Measurements from ENCODE around the gene LRG1.
A peak's percentile ranks its signal among the peaks of the same experiment; 100 is the strongest.

The LRG1 gene

DNA sequence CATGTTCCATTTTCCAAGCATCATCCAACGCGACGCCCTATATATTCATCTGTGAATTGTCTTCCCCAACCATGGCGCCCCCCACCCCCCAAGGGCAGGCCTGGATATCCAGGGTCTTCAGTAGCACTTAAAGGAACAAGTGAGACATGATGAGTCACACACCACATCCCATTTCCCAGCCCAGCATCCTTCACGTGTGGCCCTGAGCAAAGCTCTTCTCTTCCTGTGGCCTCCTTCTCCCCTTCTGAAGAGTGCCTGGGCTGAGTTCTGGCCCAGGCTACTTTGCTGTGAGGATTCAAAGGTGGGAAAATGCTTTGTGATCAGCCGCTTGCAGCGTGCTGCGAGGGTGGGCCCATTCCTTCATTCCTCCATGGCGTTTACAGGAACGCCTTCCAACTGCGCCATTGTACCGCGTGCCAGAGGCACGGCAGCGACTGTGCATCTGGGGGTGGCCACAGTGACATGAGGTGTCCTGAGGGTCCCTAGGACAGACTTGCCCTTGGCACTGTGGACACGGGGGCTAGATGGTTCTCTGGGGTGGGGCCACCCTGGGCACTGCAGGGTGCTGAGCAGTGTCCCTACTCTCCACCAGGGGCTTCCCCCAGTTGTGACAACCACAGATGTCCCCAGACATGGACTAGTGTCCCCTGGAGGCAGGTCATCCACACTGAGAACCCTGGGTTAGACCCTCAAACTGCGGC lies 33.2 kb downstream of the LRG1 start:
- no peak for DNase-seq

DNA sequence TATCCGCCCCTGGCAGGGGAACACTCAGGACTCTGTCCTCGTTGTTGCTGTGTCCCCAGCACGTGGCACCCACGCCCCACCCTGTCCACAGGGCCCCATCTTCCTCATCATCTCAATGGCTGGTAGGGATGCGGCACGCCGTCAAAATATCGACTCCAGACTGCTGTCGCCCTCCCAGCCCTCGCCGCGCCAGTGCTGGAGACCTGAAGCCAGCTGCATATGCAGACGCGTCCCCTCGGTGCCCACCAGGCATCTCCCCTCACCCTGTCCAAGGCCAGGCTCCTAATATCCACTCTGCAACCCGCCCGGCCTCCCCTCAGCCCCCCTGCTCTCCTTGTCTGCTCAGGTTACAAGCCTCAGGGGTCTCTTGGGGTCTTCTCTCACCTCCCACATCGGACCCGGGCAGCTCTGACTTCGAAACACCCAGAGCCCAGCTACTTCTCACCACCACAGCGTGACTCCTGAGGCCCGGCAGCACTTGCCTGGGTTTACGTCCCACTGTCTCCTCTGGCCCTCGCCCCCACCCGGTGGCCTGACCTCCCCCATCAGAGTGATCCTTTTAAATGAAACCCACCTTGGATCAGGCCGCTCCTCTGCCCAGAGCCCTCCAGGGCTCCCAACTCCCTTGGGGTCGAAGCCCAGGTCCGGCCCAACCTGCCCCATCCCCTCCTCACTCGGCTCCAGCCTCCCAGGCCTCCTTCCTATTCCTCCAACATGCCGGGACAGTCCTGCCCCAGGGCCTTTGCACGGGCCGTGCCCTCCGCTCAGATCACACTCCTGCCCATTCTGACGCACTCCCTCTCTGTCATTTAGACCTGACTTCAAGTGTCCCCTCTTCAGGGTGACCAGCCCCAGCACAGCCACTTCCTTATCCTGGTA lies 34.0 kb downstream of the LRG1 start:
- no peak for DNase-seq

DNA sequence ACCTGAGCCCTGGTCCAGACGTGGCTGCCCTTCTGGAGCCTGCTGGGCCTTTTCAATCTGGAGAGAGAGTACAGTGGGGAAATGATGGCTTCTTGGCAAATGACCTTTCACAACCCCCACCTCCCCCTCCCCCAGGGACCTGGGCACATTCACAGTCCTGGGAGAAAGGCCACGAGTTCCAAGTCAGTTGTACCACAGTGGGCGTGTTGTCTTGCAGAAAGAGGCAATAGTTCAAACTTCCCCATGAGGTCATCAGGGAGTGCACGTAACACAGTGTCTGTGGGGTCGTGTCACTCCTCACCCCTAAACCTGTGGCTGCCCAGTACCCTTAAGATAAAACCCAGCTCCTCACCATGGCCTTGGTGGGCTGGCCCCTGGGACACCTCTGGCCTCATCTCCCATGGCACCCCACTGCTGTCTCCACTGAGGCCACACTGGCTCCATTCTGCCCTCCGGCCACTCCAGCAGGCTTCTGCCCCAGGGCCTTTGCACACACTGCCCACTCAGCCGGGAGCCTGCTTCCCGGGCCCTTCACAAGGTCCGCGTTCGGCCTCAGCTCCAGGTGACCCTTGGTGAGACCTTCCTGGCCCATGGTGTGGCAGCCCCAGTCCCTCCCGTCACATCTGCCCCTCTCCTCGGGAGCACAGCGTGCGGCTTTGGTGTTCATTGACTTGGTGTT lies 34.8 kb downstream of the LRG1 start:
- DNase-seq, result no peak

DNA sequence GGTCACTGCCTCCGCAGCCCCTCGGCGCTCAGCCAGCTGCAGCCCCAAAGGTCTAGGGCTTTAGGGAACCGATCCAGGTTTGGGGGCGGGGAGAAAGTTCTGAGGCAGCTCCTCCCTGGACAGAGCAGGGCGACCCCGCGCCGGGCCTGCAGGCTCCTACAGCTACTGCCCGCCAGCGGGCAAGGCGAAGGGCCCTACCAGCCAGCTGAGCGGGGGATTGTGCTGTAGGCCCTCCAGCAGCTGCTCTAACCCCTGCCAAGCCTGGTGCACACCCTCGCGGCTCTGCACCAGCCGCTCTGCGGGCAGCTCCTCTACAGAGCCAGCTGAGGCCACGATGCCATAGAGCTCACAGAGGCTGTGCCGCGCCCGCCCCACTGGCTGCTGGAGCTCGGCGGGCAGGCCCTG lies 35.5 kb downstream of the LRG1 start:
- peak; percentile 64 for DNase-seq

DNA sequence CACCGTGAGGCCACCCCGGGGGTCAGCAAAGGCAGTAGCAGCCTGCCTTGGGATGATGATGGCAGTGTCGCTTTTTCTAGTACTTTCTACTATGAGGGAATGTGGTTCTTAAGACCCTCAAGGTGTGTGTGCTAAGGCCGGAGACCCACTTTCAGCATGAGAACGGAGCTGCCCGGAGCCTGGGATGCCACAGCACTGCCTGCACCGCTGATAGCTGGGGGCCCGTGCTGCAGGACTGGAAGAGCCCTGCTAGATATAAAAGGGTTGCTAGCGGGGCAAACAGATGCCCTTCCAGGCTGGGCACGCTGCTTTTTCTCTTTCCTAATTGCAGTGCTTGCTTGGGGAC lies 36.0 kb downstream of the LRG1 start:
- no peak for DNase-seq

DNA sequence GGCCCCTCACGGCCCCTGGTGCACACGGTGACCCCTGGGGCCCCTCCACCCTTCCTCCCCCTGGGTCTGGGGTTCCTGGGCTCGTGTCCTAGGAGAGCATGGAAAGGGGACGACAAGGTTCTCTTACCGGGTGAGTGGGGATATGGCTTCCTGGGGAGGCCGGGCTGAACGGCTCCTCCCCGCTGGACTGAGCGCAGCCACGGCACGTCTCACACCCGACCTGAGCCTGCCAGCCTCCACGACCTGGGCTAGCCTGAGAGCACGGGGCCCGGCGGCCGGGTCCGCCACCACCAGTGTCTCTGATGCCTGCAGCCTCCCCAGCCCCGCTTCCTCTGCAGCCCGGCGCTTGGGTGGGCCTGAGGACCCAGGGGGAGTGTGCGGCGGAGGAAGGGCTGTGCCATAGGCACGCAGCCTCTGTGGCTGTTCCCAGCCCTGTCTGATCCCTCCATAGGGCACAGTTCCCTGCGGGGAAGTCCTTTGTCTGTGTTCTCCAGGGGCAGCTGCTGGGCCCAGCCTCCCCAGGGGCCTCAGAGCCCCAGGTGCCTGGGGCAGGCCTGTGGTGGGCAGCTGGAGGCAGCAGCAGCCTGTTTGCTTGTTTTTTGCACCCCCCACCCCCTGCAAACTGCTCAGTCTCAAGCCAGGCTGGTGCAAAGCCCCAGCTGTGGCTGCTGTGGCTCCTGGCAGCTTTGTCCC lies 36.6 kb downstream of the LRG1 start:
- no peak for DNase-seq

- no peak for DNase-seq
Measured at GRCh38 chr19:4502282-4503131, 37.3 kb downstream of the LRG1 start.

DNA sequence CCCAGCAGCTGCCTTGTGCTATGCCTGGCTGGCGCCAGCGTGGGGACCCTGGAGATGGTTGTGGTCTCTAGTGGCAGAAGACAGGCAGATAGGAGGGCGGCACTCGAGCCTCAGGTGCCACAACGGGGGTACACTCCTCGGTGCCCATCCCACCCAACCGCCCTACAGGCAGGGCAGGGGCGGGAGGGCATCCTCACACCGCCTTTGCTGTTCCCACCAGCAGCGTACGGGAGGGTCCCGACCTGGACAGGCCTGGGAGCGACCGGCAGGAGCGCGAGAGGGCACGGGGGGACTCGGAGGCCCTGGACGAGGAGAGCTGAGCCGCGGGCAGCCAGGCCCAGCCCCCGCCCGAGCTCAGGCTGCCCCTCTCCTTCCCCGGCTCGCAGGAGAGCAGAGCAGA lies 38.1 kb downstream of the LRG1 start:
- no peak for DNase-seq

DNA sequence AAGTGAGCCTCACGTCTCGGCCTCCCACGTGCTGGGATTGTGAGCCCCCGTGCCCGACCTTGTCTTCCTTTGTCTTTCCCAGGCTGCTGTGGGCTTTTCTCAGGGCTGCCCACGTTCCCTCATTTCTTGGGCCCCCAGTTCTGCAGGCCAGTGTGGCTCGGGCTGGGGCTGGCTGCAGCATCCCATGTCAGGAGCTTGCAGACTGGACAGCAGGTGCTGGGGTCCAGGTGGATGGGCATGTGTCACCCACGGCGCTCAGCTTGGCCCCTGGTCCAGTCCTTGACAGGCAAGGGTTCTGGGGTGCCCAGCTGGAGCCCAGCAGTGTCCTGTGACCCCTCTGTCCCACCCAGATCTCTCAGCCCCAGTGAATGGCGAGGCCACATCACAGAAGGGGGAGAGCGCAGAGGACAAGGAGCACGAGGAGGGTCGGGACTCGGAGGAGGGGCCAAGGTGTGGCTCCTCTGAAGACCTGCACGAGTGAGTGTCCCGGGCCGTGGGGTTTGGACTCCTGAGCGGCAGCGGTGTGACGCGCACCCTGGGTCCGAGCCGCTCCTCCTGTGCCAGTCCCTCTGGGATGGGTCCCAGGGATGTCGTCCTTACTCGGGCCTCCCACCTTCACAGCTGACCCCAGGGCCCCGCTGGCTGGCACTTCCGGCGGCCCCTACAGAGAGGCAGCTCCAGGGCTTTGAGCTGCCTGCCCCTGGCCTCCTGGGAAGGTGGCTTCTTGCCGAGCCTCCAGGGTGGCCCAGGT lies 38.8 kb downstream of the LRG1 start:
- DNase-seq, result no peak

GRCh38 chr19:4499855-4500254 lies 40.0 kb downstream of the LRG1 start:
- no peak for DNase-seq

GRCh38 chr19:4499318-4499717 lies 40.5 kb downstream of the LRG1 start:
- no peak for DNase-seq

- DNase-seq, result no peak
Measured at GRCh38 chr19:4498694-4499093, 41.1 kb downstream of the LRG1 start.

DNA sequence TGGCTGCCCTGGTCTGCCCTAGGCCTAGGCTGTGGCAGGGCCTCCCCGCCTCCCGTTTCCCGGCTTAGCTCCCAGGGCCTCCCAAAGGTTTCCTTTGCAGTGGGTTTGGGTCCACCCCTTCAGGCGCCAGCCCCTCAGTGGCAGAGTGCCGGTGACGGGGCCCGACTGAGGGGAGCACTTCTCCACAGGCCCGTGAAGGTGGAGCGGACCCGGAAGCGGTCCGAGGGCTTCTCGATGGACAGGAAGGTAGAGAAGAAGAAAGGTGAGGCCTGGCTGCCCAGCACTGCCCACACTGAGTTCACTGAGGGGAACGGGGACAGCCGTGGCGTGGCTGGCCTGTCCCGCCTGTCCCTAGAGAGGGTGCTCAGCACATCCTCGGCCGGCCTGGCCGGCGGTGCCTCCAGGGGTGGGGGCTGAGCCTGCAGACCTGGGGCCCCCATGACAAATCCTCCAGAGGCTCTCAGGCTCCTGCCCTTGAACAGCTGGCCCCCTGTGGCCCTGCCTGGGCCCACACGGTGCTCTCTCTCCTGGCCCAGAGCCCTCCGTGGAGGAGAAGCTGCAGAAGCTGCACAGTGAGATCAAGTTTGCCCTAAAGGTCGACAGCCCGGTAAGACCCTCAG lies 42.0 kb downstream of the LRG1 start:
- DNase-seq, result no peak

- no peak for DNase-seq
Measured at GRCh38 chr19:4496304-4496703, 43.5 kb downstream of the LRG1 start.

GRCh38 chr19:4495471-4495870 lies 44.4 kb downstream of the LRG1 start:
- no peak for DNase-seq

GRCh38 chr19:4494691-4495064 lies 45.2 kb downstream of the LRG1 start:
- DNase-seq, result no peak

- no peak for DNase-seq
Measured at GRCh38 chr19:4493929-4494690, 45.7 kb downstream of the LRG1 start.

DNA sequence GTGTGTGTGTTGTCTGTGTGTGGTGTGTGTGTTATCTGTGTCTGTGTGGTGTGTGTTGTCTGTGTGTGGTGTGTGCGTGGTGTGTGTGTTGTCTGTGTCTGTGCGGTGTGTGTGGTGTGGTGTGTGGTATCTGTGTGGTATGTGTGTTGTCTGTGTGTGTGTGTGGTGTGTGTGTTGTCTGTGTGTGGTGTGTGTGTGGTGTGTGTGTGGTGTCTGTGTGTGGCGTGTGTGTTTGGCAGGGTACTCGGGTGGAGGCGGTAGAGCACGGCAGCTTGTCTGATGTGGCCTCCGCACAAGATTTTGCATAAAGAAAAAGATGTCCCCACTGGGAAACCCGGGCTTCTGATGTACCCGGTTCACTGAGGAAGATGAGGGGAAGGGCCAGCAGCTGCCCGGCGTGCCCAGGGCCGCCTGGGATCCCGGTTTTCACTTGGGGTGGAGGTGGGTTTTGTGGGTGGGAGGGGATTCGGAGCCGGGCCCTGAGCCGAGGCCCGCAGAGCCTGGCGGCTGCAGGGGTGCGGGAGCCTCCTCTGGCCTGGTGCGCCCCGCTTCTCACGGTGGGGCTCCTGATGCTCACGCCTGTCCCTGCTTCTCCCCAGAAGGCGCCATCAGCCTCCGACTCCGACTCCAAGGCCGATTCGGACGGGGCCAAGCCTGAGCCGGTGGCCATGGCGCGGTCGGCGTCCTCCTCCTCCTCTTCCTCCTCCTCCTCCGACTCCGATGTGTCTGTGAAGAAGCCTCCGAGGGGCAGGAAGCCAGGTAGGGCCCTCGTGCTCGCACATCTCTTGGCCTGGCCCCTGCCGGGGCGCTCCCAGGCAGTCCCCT lies 46.5 kb downstream of the LRG1 start:
- DNase-seq, result no peak

DNA sequence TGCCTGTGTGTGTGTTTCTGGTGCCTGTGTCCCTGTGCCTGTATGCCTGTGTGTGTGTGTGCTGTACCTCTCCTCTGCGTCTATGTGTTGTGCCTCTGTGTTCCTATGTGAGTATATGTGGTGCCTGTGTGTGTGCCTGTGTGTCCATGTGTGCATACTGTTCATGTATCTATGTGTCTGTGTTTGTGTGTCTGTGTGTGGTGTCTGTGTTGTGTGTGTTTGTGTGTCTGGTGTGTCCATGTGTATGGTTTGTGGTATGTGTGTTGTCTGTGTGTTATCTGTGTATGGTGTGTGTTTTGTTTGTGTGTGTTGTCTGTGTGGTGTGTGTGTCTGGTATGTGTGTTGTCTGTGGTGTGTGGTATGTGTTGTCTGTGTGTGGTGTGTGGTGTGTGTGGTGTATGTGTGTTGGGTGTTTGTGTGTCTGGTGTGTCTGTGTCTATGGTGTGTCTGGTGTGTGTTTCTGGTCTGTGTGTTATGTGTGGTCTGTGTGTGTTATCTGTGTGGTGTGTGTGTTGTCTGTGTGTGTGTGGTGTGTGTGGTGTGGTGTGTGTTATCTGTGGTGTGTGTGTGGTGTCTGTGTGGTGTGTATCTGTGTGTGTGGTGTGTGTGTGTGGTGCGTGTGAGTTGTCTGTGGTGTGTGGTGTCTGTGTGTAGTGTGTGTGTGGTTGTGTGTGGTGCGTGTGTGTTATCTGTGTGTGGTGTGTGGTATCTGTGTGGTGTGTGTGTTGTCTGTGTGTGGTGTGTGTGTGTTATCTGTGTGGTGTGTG lies 47.3 kb downstream of the LRG1 start:
- no peak for DNase-seq
